Suprapubic skin (tissue), 4 donors: ENCODE results near the gene ANKRD36. TPM values are rescaled to one million over a fixed set of nuclear protein-coding genes. Genes with fewer than 3 reads are reported as not detected.
"Not testable (repeated sequence)": the region's sequence is repeated elsewhere in the genome, so short reads cannot be mapped to it uniquely, and the experiment has no call there.

ENCODE experiments used
- DNase-seq, 2 donors: peaks; one replicate each; pipeline ENCODE4 v3.0.0-alpha.2; 2019; ENCODE audit warnings: low spot score in 2 of 2
- H3K27ac ChIP-seq: fragments of 200-600 bp; sonication (generic); one replicate; pipeline ENCODE4 v1.5.1; 2019
- H3K27me3 ChIP-seq: fragments of 200-600 bp; sonication (generic); one replicate; pipeline ENCODE4 v1.5.1; 2019
- H3K36me3 ChIP-seq: fragments of 200-600 bp; sonication (generic); one replicate; pipeline ENCODE4 v1.5.1; 2019
- H3K4me1 ChIP-seq: fragments of 200-600 bp; sonication (generic); one replicate; pipeline ENCODE4 v1.5.1; 2019
- H3K4me3 ChIP-seq: fragments of 200-600 bp; sonication (generic); one replicate; pipeline ENCODE4 v1.5.1; 2019; ENCODE audit warnings: mild to moderate bottlenecking
- H3K9me3 ChIP-seq: fragments of 200-600 bp; sonication (generic); one replicate; pipeline ENCODE4 v1.5.1; 2019
- EP300 ChIP-seq: sonication (generic); formaldehyde crosslinking; IDR thresholded peaks from one replicate; pipeline ENCODE4 v1.6.1; 2017; ENCODE audit warnings: antibody characterized with exemption
- POLR2A ChIP-seq, 2 donors: fragments of 450-650 bp; IDR thresholded peaks; one replicate each; pipeline ENCODE4 v1.6.1; 2017; ENCODE audit warnings: antibody characterized with exemption in 2 of 2, mild to moderate bottlenecking in 2 of 2, moderate library complexity in 2 of 2
- POLR2AphosphoS5 ChIP-seq, 3 donors: sonication (generic); formaldehyde crosslinking; IDR thresholded peaks; one replicate each; pipeline ENCODE4 v1.6.1; 2017; ENCODE audit warnings: antibody characterized with exemption in 3 of 3
- WGBS: methylation state at CpG from one replicate; pipeline ENCODE4 v1.1.5; 2018; 5-methylcytosine and 5-hydroxymethylcytosine counted together
- total RNA-seq, 4 donors: library from RNA; depleted of rRNA; stranded (reverse); fragments of >200 nt; gene quantifications; one replicate each; pipeline ENCODE4 v1.1.0, GENCODE V29; 2016
- TF ChIP-seq, protein P1 (sequence below), 2 donors: fragments of 200-600 bp in 1 of 2; fragments of 450-650 bp in 1 of 2; sonication (generic) in 1 of 2; IDR thresholded peaks; one replicate each; pipeline ENCODE4 v1.5.1; 2016 to 2019; ENCODE audit warnings: antibody characterized with exemption in 2 of 2, mild to moderate bottlenecking in 1 of 2, moderate library complexity in 1 of 2

Gene ANKRD36
- total RNA-seq, 4 donors from 2014 or later: 13.0 to 54.8 (median 20.4) TPM

DNA sequence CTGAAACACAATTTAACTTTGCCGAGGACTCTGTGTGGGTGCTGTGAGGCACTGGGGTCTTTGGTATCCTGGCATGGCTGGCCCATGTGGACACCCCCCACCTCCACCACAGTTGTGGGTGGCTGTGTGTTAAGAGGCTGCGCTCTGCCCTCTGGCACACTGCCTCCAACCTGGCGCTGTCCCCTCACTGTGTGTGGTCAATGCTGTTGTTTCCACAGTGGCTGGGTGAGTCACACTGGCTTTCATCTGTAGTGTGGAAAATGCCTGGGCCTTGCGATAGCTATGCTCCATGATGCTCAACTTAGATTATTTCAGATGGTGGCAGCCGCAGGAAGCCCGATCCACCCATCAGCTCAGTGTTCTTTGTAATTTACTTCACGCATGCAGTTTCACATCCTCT is 27.9 kb upstream of the ANKRD36 start:
- H3K9me3 ChIP-seq, H3K4me1 ChIP-seq, H3K4me3 ChIP-seq, H3K27ac ChIP-seq, H3K36me3 ChIP-seq, H3K27me3 ChIP-seq, DNase-seq: not testable (repeated sequence)
- WGBS: 100% methylated on average over 1 of the region's 7 CpGs

GRCh38 chr2:97088706-97089105 is 24.2 kb upstream of the ANKRD36 start:
- H3K27me3 ChIP-seq, H3K4me3 ChIP-seq, H3K27ac ChIP-seq, H3K9me3 ChIP-seq, H3K36me3 ChIP-seq, DNase-seq, H3K4me1 ChIP-seq: not testable (repeated sequence)
- 92% methylated on average over 1 of the region's 1 CpG for WGBS

DNA sequence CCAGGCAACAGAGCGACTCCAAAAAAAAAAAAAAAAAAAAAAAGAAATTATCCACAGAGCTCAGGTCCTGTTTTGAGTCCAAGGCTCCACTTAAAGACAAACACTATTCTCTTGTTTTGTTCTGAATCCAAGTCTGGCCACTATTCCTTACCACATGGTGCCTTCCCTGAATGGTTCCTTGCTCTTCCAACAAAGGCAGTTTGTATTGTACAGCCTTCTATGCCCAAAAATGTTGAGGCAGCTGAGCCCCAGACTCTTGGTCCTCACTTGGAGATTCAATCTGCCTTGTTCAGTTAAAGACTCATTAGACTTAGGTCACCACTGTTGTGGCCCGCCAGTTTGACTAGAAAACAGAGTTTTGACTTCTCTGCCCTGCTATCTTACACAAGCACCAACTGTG is 20.0 kb upstream of the ANKRD36 start:
- H3K27me3 ChIP-seq, H3K36me3 ChIP-seq, H3K4me1 ChIP-seq, H3K27ac ChIP-seq, H3K4me3 ChIP-seq, H3K9me3 ChIP-seq, DNase-seq: not testable (repeated sequence)
- 88% methylated on average over 2 of the region's 2 CpGs for WGBS

DNA sequence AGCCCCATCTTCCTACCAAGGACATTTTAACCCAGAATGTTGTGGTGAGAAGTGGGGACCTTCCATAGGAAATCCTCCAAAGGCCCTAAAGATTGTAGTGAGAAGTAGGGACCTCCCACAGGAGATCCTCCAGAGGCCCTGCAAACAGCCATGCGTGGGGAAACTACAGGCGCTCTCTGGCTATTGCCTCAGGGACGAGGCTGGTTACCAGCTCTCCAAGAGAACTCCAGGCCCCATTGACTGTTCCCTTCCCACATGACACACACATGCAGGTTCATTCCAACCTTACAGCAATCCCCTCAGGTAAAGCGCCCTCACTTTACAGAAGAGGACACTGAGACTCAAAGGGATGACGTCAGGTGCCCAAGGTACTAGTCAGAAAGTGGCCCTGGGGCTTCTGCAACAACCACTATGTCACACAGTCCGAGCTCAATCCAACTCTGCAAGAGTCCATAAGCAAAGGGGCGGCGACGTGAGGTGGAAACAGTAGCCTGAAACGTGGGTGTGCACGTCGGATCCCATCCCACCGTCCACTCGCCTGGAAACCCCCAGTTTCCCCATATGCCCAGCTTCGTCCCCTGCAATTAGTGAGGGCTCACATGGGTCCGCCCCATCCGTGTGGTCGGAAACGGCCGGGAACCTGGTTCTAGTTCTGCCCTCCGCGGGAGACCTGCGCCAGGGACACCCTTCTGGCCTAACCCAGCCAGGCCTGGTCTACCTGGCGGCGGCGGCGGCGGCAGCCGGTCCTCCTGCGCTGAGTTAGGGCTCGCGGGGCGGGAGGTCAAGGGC is 18.8 kb upstream of the ANKRD36 start:
- peak overlapping the region; percentile 50 for H3K4me3 ChIP-seq
- 47% methylated on average over 4 of the region's 33 CpGs for WGBS
- not testable (repeated sequence) for H3K36me3 ChIP-seq, H3K9me3 ChIP-seq, H3K27ac ChIP-seq, DNase-seq, H3K4me1 ChIP-seq, H3K27me3 ChIP-seq

- H3K4me3 ChIP-seq: peak within 1 kb of the TSS; percentile 50
- peak; percentile 85 to 91 for DNase-seq
- H3K27me3 ChIP-seq: not testable (repeated sequence)
Observed at GRCh38 chr2:97094772-97095611, 18.0 kb upstream of the ANKRD36 start, which contains the start of gene FAHD2B. FAHD2B (minus strand) TSS chr2:97094882; CDS start chr2:97091706, 3,176 bp downstream.

GRCh38 chr2:97095661-97096060 is 17.3 kb upstream of the ANKRD36 start:
- 88% methylated on average over 12 of the region's 12 CpGs for WGBS
- TF ChIP-seq, protein P1, sequence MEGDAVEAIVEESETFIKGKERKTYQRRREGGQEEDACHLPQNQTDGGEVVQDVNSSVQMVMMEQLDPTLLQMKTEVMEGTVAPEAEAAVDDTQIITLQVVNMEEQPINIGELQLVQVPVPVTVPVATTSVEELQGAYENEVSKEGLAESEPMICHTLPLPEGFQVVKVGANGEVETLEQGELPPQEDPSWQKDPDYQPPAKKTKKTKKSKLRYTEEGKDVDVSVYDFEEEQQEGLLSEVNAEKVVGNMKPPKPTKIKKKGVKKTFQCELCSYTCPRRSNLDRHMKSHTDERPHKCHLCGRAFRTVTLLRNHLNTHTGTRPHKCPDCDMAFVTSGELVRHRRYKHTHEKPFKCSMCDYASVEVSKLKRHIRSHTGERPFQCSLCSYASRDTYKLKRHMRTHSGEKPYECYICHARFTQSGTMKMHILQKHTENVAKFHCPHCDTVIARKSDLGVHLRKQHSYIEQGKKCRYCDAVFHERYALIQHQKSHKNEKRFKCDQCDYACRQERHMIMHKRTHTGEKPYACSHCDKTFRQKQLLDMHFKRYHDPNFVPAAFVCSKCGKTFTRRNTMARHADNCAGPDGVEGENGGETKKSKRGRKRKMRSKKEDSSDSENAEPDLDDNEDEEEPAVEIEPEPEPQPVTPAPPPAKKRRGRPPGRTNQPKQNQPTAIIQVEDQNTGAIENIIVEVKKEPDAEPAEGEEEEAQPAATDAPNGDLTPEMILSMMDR (IDR thresholded peaks at IDR 0.05): no peak
- TF ChIP-seq POLR2A (IDR thresholded peaks at IDR 0.05): no peak
- TF ChIP-seq POLR2AphosphoS5 (IDR thresholded peaks at IDR 0.05): no peak
- no peak for TF ChIP-seq EP300
- no peaks in the 10 kb centered on the region for H3K9me3 ChIP-seq
- H3K36me3 ChIP-seq: peaks cover 4% of the 10 kb centered on the region
- peaks cover 9% of the 10 kb centered on the region for H3K4me1 ChIP-seq
- DNase-seq: no peak
- no peak overlapping the region for H3K27ac ChIP-seq
- H3K27me3 ChIP-seq: no peaks in the 10 kb centered on the region
- peak overlapping the region; percentile 50 for H3K4me3 ChIP-seq

More at GRCh38 chr2:97094772-97095611, 18.0 kb upstream of the ANKRD36 start, which contains the start of gene FAHD2B:
- H3K4me1 ChIP-seq, H3K36me3 ChIP-seq, H3K9me3 ChIP-seq: not testable (repeated sequence)
- H3K27ac ChIP-seq: peak within 1 kb of the TSS; percentile 24
- WGBS: 12% methylated on average over 9 of the region's 48 CpGs

DNA sequence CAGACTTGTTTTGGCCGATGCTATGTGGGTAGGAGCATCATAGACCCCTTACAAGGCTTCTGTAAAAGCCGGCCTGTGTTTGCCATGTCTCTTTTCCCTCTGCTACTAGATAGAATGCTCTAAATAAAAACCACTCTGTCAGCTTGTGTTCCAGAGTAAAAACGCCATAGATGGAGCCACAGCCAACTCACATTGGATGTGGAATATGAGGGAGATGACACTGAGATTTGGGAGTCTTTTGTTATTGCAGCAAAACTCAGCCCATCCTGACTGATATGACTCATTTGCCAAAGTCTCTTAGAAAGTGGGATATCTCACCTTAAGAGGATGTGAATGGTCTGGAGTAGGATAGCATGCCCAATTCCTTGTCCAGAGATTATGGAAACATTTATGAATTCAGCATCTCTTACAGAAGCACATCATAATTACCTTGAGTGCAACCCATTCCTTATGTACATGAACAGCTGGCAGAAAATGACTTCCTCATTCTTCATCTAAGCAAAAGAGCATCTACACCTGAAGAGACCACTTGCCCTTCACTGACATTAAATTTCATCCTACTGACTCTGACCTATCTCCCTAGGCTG is 14.1 kb upstream of the ANKRD36 start:
- H3K4me1 ChIP-seq, H3K27ac ChIP-seq, H3K9me3 ChIP-seq, H3K27me3 ChIP-seq, H3K36me3 ChIP-seq, DNase-seq, H3K4me3 ChIP-seq: not testable (repeated sequence)
- WGBS: 94% methylated on average over 3 of the region's 3 CpGs

GRCh38 chr2:97106878-97107277 is 6.1 kb upstream of the ANKRD36 start:
- H3K27ac ChIP-seq, DNase-seq, H3K9me3 ChIP-seq, H3K4me3 ChIP-seq, H3K36me3 ChIP-seq, H3K27me3 ChIP-seq, H3K4me1 ChIP-seq: not testable (repeated sequence)
- 95% methylated on average over 2 of the region's 2 CpGs for WGBS

- H3K36me3 ChIP-seq, H3K4me3 ChIP-seq, DNase-seq, H3K27me3 ChIP-seq, H3K4me1 ChIP-seq, H3K27ac ChIP-seq, H3K9me3 ChIP-seq: not testable (repeated sequence)
- WGBS: 87% methylated on average over 9 of the region's 9 CpGs
Observed at GRCh38 chr2:97111246-97111645, 1.7 kb upstream of the ANKRD36 start.
